IMR-90 (cell line): ENCODE data around the gene ABCB9.

Experiments
- CTCF ChIP-seq: conservative IDR thresholded peaks from 2 replicates; pipeline ENCODE4 v1.5.1; 2012; ENCODE audit warnings: mild to moderate bottlenecking, low read depth, low read length, improper control_type of control experiment
- MAFK ChIP-seq: IDR thresholded peaks from 2 replicates; pipeline ENCODE4 v1.6.1; 2012; ENCODE audit warnings: low read depth, low read length, improper control_type of control experiment
- MXI1 ChIP-seq: IDR thresholded peaks from 2 replicates; pipeline ENCODE4 v1.6.1; 2012; ENCODE audit warnings: low read depth, mild to moderate bottlenecking, low read length, moderate library complexity, borderline replicate concordance
- POLR2A ChIP-seq: IDR thresholded peaks from 2 replicates; pipeline ENCODE4 v1.6.1; 2012; ENCODE audit warnings: mild to moderate bottlenecking, low read depth, low read length
- RCOR1 ChIP-seq: IDR thresholded peaks from 2 replicates; pipeline ENCODE4 v1.6.1; 2012; ENCODE audit warnings: mild to moderate bottlenecking, low read length, improper control_type of control experiment; ENCODE audit not compliant: insufficient replicate concordance
- USF2 ChIP-seq: fragments of 150-350 bp; IDR thresholded peaks from 2 replicates; pipeline ENCODE4 v1.6.1; 2017; ENCODE audit warnings: mild to moderate bottlenecking, antibody characterized with exemption, low read length, low read depth

DNA sequence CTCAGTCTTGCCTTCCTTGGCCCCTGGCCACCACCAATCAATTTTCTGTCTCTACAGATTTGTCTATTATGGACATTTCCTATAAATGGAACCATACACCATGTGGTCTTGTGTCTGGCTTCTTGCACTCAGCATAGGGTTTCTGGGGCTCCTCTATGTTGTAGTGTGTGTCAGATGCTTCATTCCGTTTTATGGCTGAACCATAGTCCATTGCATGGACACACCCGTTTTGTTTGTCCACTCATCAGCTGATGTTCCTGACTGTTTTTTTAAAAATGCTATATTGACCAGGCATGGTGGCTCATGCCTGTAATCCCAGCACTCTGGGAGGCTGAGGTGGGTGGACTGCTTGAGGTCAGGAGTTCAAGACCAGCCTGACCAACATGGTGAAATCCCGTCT lies 35.2 kb upstream of the ABCB9 start:
- TF ChIP-seq CTCF = no peak
- no peak for TF ChIP-seq RCOR1
- TF ChIP-seq USF2 = no peak
- TF ChIP-seq MXI1 = no peak
- no peak for TF ChIP-seq MAFK
- TF ChIP-seq POLR2A = no peak
